Activated CD4-positive, alpha-beta T cell treated with anti-CD3 and anti-CD28 coated beads, Interleukin-2, Interleukin-6, amounts not matched to agents 100 ng/mL and 50 ng/mL, durations not matched to agents 16 hours and 8 hours (primary cell): ENCODE data around the gene TEP1.
"Not testable (repeated sequence)": the region's sequence is repeated elsewhere in the genome, so short reads cannot be mapped to it uniquely, and the experiment has no call there.

Experiments
- DNase-seq: peaks from one replicate; pipeline ENCODE4 v3.0.0-alpha.2; 2020

Gene TEP1

DNA sequence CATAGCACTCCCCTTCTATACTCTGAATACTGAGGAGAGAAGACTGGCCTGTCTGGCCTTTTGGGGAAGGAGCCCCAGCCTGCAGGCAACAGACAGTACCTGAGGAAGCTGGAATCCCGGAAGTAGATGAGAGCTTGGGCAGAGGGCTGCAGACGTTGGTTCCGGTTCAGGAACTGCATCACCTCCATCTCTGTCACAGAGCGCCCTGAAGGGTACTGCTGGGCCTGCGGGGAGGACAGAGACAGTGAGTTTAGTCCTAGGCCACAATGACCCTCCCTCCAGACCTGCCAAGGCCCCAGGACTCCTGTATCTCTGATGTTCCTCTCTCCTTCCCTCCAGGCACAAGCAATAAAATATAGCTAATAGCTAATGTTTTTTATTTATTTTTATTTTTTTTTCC, 28.4 kb downstream of the TEP1 start:
- no peak for DNase-seq

DNA sequence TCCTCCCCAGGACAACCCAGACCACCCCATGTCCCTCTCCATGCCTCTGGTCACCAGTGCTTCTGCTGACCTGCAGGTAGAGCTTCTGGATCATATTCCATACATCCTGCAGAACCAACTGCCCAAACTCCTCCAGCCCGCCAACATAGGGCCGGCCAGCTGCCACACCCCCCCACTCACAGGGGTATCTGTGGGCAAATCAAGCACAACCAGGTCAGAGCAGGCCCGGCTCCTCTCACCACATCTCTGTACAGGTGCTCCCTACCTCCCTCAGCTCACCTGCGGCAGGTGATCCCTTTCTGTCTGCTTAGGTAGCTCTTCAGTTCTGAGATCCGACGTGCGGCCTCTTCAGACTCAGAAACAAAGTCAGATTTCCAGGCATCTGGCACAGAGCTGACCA, 29.0 kb downstream of the TEP1 start:
- no peak for DNase-seq

DNA sequence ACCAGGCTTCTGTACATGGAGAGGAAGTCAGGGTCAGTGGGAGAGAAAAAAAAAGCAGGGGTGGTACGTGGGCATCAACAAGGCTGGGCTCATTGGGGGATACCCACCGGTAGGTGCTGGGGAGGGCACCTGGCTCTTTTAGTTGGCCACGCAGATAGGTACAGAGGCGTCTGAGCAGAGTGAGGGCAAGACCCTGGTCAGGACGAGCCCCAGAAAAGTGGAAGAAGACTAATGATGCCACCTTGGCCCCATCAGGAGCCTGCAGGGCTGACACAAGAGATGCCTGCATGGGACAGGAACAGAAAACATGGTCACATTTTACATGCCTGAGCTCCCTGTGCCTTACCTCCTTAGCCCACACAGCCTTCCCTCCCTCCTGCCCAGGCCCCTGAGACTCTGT, 29.7 kb downstream of the TEP1 start:
- DNase-seq = no peak

DNA sequence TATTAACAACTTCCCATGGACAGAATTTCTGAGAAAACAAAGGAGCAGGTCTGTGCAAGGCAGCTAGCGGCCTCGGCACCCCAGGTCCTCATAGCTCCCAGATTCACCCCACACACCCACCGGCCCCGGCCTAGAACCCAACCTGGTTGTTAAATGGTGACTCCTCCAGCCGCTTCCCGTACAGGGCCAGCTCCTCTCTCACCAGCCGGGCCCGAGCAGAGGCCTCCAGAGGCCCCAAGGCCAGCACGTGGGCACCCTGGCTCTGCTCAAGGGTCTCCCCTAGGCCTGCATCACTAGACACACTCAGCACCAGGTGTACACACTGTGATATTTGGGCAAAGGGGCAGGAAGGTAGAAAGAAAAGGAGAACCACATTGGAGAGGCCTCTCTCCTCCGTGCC, 30.3 kb downstream of the TEP1 start:
- DNase-seq = no peak

DNA sequence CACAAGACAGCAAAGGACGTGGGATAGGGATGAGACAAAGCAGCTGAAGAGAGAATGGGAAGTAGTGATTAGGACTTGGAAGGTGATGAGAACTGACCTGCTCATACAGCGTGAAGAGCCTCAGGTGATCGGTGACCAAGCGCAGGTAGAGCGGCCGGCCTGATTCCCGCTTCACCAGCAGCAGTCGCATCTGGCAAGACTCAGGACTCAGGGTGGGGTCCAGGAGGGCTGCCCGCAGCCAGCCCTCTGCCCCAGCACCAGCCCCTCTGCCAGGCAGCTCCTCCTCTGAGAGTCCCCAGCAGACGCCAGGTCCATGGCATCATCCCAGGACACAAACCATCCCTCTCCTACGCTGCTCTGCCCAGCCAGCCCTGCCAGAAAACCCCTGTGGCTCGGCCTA, 30.8 kb downstream of the TEP1 start:
- DNase-seq = no peak

DNA sequence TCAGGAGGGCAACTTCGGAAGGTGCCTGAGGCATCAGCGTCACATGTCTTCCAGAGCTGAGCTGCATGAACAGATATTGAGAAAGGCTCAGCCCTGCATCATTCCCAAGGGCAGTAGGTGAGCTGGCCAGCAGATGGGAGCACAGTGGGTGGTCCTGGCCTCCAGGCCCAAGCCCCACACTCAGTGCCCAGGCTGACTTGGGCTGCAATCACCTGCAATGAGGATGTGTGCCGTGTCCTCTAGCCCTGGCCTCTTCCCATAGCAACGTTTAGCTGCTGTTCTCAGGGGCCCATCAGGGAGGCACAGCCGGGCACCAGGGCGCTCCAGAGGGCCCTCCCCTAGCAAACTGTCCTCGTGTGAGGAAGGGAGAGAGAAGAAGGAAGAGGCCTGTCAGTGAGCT, 32.0 kb downstream of the TEP1 start:
- no peak for DNase-seq

DNA sequence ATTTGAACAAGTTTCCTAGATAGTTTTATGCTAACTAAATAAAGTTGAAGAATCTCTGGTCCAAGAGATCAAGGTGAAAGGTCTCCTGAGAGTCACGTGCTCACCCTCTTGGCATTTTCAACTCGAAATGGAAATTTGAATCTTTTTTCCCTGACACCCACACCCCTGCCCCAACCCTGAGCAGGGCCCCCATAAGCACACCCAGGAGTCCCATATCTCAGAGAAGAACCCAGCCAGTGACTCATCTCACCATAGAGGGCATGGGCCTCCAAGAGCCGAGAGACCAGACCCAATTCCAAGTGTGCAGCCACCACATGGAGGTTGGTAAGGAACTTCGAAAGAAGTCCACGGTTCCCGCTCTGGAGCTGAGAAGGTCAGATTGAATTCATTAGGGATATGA, 32.6 kb downstream of the TEP1 start:
- no peak for DNase-seq

DNA sequence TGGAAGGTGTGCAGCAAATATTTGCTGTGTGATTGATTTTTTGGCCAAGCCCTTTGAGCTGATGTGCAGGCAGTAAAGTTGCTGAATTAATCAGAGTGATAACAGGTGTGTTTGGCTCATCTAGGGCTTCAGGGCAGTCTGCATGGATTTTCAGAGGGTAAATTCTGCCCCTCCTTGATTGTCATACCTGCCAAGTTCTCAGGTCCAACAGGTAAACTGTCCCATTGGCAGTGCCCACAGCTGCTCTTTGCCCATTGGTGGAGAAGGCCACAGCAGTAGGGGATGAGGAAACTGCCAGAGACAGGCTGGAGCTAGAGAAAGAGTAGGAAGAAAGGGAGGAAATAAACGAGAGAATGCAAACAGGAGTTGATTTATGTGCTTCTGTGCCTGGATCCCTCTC, 33.6 kb downstream of the TEP1 start:
- DNase-seq = no peak

DNA sequence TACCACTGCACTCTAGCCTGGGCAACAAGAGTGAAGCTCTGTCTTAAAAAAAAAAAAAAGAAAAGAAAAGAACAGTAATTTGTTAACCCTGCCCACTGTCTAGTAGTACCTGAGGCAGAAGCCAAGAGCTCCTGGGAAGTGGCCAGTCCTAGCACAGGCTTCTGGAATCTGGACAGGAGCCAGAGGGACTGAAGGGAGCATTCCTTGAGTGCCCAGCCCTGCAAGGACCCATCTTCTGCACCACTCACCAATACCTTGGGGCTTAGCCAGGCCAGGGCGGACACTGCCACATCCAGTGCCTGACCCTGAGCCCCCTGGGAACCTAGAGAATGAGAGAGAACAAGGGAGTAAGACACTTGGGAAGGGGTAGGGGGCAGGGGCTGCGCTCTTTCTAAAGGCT, 36.1 kb downstream of the TEP1 start:
- DNase-seq = no peak

DNA sequence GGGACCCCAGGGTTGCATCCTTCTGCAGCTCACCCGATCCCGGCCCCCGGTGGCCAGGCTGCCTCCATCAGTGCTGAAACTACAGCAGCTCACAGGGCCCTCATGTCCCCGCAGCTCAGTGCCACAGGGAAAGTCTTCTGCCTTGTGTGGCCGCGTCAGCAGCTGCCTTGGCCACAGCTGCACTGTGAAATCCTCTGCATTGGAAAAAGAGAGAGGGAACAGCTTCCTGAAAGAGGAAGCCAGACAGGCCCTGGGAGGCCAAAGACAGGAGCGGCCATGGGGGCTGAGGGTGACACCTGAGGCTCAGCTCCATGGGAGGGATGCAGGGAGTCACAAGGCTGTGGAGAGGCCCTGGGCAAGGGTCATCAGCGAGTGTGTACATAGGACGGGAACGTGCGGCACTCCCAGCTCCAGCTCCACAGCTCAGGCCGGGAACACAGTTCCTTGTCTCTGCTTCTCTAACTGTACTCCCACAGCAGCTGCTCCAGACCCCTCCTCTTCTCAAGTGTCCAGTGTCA, 37.2 kb downstream of the TEP1 start:
- no peak for DNase-seq

DNA sequence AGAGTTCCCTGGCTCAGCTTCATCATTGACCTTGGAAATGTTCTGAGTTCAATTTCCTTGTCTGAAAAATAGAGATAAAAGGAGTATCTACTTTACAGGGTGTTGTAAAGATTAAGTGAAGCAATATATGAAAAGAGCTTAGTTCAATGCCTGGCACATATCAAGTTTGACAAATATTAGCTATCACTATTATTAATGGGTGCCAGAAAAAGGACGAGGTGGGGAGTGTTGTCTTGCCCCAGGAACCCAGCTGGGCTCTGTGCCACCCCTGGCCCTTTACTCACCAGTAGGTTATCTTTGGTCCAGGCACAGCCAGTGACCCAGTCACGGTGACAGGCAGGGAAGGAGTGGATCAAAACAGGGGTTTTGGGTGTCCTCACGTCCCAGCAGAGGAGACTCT, 37.8 kb downstream of the TEP1 start:
- no peak for DNase-seq

DNA sequence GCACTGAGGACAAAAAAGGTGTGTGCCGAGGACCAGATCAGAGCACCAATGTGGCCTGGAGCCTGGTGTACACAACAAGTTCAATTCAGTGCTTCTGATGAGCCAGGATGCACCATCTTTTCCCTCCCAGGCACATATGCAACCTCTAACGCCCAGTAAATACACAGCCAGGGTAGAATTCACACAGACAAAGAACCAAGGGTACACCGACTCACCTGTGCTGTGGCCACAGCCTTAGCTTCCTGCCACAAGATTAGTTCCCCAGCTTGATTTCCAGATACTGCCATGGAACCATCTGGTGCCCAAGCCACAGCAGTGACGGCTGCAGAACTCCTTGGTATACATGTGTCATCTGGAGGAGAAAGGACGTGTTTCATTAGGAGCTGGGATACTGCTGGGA, 40.5 kb downstream of the TEP1 start:
- DNase-seq = no peak

DNA sequence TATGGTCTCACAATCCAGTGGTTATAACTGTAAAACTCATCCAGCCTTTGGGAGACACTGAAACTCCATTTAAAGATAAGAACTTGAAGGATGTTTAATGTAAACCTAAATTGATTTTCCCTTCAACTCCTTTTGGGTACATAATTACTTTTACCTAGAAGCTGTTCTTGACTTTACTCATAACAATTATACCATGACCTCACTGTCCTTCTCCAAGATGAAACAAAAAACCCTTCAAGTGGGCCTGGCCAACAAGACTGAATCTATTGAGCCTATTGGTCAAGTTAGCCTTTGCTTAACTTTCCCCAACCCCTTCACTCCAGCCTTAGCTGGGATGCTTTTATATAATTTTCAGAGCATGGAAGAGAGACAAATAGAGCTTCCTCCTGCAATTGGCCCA, 47.4 kb downstream of the TEP1 start:
- no peak for DNase-seq

DNA sequence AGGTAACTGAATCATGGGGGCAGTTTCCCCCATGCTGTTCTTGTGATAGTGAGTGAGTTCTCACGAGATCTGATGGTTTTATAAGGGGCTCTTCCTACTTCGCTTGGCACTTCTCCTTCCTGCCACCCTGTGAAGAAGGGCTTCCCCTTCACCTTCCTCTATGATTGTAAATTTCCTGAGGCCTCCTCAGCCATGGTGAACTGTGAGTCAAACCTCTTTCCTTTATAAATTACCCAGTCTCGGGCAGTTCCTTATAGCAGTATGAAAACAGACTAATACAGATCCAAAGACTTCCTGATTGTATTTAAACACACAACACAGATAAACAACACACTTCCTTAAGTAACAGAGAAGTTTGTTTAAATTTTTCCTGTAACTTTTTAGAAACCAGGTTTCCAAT, 54.8 kb downstream of the TEP1 start:
- not testable (repeated sequence) for DNase-seq

DNA sequence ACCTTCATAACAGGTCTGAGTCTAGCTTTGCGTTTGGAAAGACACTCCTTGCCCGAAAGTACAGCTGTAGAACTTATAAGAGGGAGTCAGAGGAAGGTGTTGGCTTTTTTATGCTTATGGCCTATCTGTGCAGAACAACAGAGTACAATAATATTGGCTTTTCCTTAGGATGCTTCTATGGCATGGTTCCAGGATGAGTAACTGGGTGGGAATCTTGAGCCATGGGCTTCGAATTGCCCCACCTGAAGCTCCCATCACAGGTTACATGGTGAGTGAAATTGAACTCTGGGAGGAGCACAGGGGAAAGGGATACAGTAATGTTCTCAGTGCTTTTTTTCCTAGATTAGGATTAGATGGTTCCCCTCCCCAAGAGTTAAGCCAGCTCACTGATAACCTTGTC, 56.9 kb downstream of the TEP1 start:
- DNase-seq = no peak

DNA sequence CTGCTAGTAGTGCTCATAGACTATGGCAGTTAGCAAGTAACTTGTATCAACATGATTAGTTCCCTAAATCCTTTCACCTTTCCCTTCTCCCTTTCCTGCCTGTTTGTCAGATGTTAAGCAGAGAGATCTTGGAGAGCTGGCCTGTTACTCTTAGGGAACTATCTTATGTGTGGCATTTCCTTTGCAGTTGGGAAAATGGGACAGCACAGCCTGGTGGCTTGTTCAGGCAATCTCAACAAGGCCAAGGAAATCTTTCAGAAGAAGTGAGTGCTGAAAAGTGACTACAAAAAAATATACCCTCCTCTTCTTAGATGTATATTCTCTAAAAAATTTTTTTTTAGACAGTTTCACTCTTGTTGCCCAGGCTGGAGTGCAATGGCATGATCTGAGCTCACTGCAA, 62.4 kb downstream of the TEP1 start:
- DNase-seq = no peak

DNA sequence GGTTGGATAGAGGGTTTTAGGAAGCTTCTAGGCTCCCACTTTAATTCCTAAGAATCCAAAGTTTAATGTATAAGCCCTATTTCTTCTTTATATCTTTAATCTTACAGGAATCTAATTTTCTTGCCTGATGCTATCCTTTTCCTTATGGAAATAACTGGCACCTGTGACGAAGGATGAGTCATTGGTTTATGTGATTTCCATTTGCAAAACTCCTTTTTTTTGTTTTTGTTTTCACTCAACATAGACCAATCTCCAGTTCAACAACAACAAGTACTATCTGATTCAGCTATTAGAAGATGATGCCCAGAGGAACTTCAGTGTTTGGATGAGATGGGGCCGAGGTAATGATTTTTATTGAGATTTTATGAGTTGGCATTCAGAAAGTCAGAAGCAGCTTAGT, 63.0 kb downstream of the TEP1 start:
- no peak for DNase-seq

DNA sequence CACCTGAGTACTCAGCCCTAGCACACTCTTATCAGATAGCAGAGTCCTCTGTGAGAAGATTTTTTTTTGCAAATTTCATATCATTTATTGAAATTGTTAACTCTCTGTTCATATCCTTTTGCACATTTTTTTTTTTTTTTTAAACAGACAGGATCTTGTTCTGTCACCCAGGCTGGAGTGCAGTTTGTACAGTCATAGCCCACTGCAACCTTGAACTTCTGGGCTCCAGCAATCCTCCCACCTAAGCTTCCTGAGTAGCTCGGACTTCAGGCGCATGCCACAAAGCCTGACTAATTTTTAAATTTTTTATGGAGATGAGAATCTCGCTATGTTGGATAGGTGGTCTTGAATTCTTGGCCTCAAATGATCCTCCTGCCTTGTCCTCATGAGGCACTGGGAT, 65.6 kb downstream of the TEP1 start:
- DNase-seq = no peak

DNA sequence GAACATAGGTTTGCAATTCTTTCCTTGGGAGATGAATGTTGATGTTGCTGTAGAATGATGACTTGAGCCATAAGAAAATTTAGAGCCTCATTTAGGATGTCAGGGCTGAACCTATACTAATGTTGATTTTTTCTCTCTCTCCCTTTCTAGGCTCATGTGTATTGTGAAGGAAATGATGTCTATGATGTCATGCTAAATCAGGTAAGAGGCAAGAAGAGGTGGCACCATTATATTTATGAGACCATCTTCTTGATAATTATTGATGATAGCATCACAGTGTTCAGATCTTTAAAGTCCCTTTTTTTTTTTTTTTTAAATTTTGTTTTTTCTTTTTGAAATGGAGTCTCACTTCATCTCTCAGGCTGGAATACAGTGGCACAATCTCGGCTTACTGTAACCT, 66.6 kb downstream of the TEP1 start:
- no peak for DNase-seq

DNA sequence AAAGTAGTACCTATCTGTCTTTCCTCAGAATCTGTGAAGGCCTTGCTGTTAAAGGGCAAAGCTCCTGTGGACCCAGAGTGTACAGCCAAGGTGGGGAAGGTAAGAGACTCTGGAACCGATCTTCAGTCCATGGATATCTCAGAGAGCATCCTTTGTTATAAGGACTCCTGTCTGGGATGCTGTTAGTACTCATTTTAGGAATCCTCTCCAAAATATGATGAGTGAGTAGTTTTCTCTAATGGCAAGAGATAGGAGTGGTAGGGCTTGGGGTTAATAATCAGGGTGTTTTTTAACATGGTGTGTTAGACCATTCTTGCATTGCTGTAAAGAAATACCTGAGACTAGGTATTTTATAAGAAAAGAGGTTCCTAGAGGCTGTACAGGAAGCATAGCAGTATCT, 67.9 kb downstream of the TEP1 start:
- DNase-seq = no peak

DNA sequence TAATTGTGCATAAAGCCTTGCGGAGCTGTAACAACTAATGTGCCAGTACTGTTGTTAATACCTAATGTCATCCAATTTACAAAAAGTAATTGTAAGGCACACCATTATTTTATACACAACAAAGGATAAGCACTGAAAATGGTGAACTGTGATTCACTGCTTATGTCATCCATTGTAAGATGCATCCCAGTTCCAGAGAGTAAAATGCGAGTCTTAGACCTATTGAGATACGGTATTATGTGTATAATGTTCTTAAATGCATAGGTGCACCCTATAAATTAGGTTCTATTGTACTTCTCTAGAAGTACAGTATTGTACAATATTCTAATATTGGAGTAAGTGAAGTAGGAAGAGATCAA, 69.5 kb downstream of the TEP1 start:
- DNase-seq = no peak

DNA sequence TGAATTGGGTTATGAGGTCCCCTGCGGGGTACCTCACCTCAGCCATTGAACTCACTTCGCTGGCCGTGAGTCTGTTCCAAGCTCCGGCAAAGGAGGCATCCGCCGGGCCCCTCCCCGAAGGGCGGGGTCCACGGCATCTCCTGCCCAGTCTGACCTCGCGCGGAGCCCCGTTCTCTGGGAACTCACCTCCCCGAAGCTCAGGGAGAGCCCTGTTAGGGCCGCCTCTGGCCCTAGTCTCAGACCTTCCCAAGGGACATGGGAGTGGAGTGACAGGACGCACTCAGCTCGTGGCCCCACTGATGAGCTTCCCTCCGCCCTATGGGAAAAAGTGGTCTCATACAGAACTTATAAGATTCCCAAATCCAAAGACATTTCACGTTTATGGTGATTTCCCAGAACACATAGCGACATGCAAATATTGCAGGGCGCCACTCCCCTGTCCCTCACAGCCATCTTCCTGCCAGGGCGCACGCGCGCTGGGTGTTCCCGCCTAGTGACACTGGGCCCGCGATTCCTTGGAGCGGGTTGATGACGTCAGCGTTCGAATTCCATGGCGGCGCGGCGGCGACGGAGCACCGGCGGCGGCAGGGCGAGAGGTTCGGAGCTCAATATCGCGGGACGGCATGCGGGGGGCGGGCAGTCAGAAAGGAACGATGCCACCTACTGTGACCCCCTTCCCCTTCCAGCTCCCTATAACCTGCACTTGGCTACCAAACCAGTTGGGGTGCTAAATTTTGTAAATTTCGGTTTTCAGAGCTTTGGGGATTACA, 70.0 kb downstream of the TEP1 start, which contains the start of gene PARP2:
Gene PARP2 (plus strand): TSS at position 544 of the 770 bp plus-strand sequence. CDS start 7 bp downstream, at position 551.
- peak; percentile 99 for DNase-seq

DNA sequence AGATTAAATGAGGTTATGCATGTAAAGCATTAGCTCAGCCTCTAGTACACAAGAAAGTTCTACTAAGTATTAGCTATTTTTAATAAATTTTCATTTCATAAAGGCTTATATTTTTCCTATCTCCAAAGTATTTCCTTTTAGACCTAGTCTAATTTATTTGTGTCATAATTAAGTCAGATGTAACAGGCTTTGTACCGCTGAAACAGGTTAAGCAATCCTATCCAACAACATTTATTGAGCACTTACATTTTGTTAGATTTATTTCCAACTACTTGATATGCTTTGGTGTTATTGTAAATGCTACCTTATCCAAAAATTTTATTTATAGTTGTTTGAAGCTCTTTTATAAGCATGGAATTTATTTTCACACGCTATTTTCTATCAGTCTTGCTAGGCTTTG, 71.7 kb downstream of the TEP1 start:
- DNase-seq = no peak

DNA sequence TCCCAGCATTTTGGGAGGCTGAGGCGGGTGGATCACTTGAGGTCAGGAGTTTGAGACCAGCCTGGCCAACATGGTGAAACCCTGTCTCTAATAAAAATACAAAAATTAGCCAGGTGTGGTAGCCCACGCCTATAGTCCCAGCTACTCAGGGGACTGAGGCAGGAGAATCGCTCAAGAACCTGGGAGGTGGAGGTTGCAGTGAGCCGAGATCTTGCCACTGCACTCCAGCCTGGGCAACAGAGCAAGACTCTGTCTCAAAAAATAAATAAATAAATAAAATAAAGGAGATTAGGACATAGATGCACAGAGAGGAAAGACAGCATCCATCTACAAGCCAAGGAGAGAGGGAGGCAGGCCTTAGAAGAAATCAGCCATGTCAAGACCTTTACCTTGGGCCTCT, 72.3 kb downstream of the TEP1 start:
- DNase-seq = not testable (repeated sequence)

DNA sequence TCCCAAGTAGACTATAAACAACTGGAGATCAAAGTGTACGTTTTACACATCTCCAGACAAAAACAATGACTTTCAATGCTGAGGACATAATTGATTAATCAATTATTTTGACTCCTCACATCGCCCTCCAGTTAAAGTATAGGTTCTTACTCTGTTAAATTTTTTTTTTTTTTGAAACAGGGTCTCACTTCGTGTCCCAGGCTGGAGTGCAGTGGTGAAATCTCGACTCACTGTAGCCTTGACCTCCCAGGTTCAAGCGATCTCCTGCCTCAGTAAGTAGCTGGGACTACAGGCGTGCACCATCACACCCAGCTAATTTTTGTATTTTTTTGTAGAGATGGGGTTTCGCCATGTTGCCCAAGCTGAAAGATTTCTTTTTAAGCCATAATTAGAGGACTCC, 79.3 kb downstream of the TEP1 start:
- no peak for DNase-seq
